HUES64 (cell line): ENCODE measurements around the gene USP11.

Experiments
- H3K27ac ChIP-seq: 2 replicates; pipeline ENCODE4 v1.7.0; 2013; ENCODE audit warnings: low read depth, low read length, inconsistent platforms
- H3K27me3 ChIP-seq: 2 replicates; pipeline ENCODE4 v1.6.1; 2013; ENCODE audit warnings: mild to moderate bottlenecking, low read length; ENCODE audit not compliant: insufficient read depth
- H3K36me3 ChIP-seq: 2 replicates; pipeline ENCODE4 v1.6.1; 2013; ENCODE audit warnings: mild to moderate bottlenecking, low read length; ENCODE audit not compliant: insufficient read depth
- H3K4me1 ChIP-seq: 2 replicates; pipeline ENCODE4 v1.6.1; 2013; ENCODE audit warnings: mild to moderate bottlenecking, low read length, moderate library complexity; ENCODE audit not compliant: insufficient read depth
- H3K4me3 ChIP-seq: 2 replicates; pipeline ENCODE4 v1.5.1; 2013; ENCODE audit warnings: mild to moderate bottlenecking, low read length, moderate library complexity
- H3K9ac ChIP-seq: 2 replicates; pipeline ENCODE4 v1.6.1; 2013; ENCODE audit warnings: mild to moderate bottlenecking, low read depth, low read length
- H3K9me3 ChIP-seq: 2 replicates; pipeline ENCODE4 v1.6.1; 2013; ENCODE audit warnings: low read depth, low read length; ENCODE audit not compliant: insufficient read depth
- WGBS: fragments of 150-250, 120-280 bp; methylation state at CpG from one replicate; pipeline ENCODE4 v1.1.7; 2013; ENCODE audit warnings: missing lambda C conversion rate; 5-methylcytosine and 5-hydroxymethylcytosine counted together

The USP11 gene

DNA sequence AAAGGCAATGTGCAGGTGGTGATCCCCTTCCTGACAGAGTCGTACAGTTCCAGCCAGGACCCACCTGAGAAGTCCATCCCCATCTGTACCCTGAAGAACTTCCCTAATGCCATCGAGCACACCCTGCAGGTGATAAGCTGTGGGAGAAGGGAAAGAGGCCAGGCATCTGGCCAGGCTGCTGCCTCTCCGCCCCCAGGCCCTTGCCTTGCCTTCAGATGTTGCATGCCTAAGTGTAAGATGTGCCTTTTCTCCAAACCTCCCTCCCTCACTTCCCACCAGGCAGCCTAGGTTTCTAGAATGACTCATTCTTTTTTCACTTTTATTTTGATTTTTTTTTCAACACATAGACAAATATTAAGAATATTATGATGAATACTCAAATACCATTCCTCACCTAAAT lies 26.5 kb upstream of the USP11 start:
- Histone ChIP-seq H3K9ac (no peak overlapping the region), H3K4me3 (no peak overlapping the region), H3K27ac (no peak overlapping the region), H3K9me3 (no peaks in the 10 kb centered on the region), H3K36me3 (peaks cover 97% of the 10 kb centered on the region), H3K27me3 (no peaks in the 10 kb centered on the region), H3K4me1 (no peaks in the 10 kb centered on the region)
- WGBS = 96% methylated on average over 2 of the region's 3 CpGs

DNA sequence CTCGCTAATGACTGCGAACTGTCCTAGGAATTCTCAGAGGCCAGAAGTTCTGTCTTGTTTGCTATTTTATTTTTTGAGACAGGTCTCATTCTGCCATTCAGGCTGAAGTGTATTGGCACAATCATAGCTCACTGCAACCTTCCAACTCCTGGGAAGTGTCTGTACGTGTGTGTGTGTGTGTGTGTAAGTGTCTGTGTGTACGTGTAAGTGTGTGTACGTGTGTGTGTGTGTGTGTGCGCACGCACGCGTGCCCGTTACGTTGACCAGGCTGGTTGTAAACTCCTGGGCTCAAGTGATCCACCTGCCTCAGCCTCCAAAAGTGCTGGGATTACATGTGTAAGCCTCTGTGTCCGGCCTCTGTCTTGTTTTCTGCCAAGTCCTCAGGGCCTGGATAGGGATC lies 24.7 kb upstream of the USP11 start:
- Histone ChIP-seq H3K36me3 (peaks cover 97% of the 10 kb centered on the region), H3K27ac (no peak overlapping the region), H3K27me3 (no peaks in the 10 kb centered on the region), H3K9me3 (no peaks in the 10 kb centered on the region), H3K9ac (no peak overlapping the region), H3K4me3 (no peak overlapping the region), H3K4me1 (no peaks in the 10 kb centered on the region)
- 94% methylated on average over 12 of the region's 12 CpGs for WGBS

DNA sequence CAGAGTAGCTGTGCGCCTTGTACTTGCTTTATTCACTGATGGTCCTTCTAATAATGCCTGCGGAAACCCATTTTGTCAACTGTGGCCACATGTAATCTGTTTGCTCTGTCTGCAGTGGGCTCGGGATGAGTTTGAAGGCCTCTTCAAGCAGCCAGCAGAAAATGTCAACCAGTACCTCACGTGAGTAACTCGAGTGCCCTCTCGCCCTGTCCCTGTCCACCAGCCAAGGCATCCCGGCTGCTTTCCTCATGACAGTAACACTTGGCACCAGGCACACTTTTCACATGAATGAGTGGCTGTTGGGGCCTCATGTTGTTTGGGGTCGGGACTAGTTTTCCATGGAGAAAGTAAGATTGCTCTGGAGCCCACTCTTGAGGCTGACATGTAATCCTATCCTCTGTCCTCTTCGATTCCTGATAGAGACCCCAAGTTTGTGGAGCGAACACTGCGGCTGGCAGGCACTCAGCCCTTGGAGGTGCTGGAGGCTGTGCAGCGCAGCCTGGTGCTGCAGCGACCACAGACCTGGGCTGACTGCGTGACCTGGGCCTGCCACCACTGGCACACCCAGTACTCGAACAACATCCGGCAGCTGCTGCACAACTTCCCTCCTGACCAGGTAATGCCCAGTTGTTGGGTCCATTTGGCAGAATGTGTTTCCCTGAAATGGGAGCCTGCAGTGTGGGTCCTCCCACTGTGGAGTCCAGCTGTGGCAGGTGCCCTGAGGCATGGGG lies 23.1 kb upstream of the USP11 start:
- Histone ChIP-seq H3K4me1 (no peaks in the 10 kb centered on the region), H3K36me3 (peaks cover 97% of the 10 kb centered on the region), H3K27me3 (no peaks in the 10 kb centered on the region), H3K27ac (no peak overlapping the region), H3K4me3 (no peak overlapping the region), H3K9me3 (no peaks in the 10 kb centered on the region), H3K9ac (no peak overlapping the region)
- WGBS = 97% methylated on average over 16 of the region's 16 CpGs

DNA sequence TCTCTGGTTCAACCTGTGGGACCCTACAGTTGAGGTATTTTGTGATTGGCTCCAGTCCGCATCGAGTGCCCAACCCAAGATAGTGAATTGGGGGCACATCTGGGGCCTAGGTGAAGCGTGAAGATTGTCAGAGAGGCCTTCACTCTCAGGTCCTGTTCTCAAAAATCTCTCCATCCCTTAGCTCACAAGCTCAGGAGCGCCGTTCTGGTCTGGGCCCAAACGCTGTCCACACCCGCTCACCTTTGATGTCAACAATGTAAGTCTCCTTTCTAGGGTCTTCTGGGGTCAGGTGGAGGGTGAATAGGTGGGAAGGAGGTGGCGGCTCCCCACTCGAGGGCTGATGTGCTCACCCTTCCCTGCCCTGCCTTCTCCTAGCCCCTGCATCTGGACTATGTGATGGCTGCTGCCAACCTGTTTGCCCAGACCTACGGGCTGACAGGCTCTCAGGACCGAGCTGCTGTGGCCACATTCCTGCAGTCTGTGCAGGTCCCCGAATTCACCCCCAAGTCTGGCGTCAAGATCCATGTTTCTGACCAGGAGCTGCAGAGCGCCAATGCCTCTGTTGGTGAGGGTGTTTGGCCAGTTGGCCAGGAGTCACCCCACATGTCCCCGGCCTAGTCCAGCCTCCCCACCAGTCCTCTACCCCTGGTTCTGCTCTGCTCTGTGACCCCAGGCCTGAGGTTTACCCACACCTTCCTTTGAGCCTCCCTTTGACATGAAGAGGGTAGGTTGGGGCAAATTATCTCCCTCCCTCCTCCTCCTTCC lies 22.0 kb upstream of the USP11 start:
- Histone ChIP-seq H3K9me3 (no peaks in the 10 kb centered on the region), H3K36me3 (peaks cover 97% of the 10 kb centered on the region), H3K4me1 (no peaks in the 10 kb centered on the region), H3K27me3 (no peaks in the 10 kb centered on the region), H3K4me3 (no peak overlapping the region), H3K9ac (no peak overlapping the region), H3K27ac (no peak overlapping the region)
- 95% methylated on average over 12 of the region's 15 CpGs for WGBS

DNA sequence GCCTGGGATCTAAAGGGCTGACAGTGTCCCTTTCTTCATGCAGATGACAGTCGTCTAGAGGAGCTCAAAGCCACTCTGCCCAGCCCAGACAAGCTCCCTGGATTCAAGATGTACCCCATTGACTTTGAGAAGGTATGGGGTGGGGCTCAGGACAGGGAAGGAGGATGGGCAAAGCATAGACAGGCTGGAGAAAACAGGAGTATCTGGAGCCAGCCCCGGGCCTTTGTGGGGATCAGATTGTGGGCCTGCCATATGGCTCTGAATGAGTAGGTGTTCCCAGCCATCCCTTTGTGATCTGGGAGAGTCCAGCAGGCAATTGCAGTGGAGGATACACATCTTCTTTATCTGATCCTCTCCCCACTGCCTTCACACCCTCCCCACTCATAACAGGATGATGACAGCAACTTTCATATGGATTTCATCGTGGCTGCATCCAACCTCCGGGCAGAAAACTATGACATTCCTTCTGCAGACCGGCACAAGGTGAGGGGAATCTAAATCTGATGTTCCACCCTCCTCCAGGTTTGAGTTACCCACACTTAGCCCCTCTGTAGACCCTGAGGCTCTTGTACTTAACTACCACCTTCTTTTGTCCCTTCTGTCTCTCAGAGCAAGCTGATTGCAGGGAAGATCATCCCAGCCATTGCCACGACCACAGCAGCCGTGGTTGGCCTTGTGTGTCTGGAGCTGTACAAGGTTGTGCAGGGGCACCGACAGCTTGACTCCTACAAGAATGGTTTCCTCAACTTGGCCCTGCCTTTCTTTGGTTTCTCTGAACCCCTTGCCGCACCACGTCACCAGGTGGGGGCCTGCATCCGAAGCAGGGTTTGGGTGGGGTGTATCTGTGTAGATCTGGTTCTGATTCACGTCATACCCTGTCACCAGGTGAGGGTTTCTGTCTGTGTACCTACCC lies 20.2 kb upstream of the USP11 start:
- Histone ChIP-seq H3K9ac (no peak overlapping the region), H3K9me3 (no peaks in the 10 kb centered on the region), H3K27me3 (no peaks in the 10 kb centered on the region), H3K36me3 (peaks cover 88% of the 10 kb centered on the region), H3K27ac (no peak overlapping the region), H3K4me3 (no peak overlapping the region), H3K4me1 (no peaks in the 10 kb centered on the region)
- 97% methylated on average over 12 of the region's 12 CpGs for whole genome bisulfite sequencing

DNA sequence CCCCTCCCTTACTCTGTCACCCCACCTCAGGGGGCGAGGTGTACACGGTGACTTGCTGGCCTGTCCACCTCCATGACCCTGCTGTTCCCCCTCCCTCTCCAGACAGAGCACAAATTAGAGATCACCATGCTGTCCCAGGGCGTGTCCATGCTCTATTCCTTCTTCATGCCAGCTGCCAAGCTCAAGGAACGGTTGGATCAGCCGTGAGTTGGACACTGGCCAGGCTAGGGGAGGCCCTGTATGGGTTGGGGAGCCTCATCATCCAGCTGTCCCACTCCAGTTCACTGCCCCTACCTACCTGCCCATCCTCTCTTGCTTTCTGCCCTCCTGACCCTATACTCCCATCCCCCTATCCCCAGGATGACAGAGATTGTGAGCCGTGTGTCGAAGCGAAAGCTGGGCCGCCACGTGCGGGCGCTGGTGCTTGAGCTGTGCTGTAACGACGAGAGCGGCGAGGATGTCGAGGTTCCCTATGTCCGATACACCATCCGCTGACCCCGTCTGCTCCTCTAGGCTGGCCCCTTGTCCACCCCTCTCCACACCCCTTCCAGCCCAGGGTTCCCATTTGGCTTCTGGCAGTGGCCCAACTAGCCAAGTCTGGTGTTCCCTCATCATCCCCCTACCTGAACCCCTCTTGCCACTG lies 18.3 kb upstream of the USP11 start:
- Histone ChIP-seq H3K27ac (no peak overlapping the region), H3K36me3 (peaks cover 70% of the 10 kb centered on the region), H3K9ac (no peak overlapping the region), H3K4me1 (no peaks in the 10 kb centered on the region), H3K4me3 (no peak overlapping the region), H3K9me3 (no peaks in the 10 kb centered on the region), H3K27me3 (no peaks in the 10 kb centered on the region)
- WGBS = 96% methylated on average over 19 of the region's 20 CpGs

DNA sequence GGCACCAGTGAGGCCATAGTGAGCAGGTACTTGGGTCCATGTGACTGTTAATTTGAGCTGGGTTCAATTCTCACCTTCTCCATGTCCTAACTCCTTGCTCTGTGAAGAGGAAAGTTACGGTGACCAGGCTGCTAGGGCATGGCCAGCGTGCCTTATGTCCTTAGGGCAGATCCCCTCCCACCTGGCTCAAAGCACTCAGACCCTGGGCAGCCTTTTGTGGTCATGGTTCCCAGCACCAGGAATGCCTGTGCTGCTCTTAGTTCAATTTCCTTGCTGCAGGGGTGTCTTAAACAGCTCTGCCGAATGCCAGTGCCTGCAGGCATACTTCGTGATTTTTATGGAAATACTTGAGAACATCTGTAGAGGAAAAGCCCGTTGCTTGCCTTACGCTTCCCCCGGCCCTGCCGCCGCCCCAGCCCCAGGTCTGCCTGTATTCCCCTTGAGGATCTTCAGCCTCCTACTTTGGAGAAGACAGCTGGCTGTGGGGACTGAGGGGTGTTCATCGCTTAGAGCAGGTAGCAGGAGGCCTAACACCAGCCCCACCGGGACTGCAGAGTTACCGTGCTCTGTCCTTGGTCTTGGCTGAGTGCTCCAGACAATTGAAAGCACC lies 17.4 kb upstream of the USP11 start:
- peaks cover 62% of the 10 kb centered on the region for H3K36me3 ChIP-seq
- no peak overlapping the region for H3K4me3 ChIP-seq
- no peaks in the 10 kb centered on the region for H3K9me3 ChIP-seq
- no peaks in the 10 kb centered on the region for H3K27me3 ChIP-seq
- WGBS = 91% methylated on average over 12 of the region's 12 CpGs
- no peak overlapping the region for H3K9ac ChIP-seq
- H3K27ac ChIP-seq = no peak overlapping the region
- H3K4me1 ChIP-seq = no peaks in the 10 kb centered on the region; the same call in 1 of the 2 replicates

DNA sequence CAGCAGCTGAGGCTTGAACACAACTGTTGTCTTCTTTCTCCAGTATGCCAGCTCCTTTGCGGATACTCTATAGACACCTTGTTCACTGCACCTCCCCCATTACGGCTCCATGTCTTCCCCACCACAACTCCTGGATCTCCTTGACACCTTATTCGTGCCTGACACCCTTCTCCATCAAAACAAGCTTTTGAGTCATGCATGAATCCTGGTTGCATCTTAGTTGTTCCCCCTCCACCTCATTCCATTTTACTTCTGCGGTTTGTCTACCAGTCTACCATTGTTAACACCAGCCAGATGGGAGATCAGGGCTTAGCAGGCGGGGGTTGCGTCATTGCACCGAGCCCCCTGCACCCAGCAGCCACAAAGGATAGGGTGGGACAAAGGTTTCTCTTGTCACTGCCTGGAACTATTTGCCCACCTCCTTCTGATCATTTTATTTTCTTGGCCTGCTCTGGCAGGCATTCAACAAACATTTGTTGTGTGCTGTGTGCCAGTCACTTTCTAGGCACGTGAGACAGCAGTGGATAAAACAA lies 16.4 kb upstream of the USP11 start:
- Histone ChIP-seq H3K27ac (peak overlapping the region; percentile 83; the same call in 1 of the 2 replicates), H3K4me3 (no peak overlapping the region; the same call in 1 of the 2 replicates), H3K9ac (no peak overlapping the region), H3K4me1 (no peaks in the 10 kb centered on the region; the same call in 1 of the 2 replicates), H3K36me3 (peaks cover 56% of the 10 kb centered on the region), H3K9me3 (no peaks in the 10 kb centered on the region), H3K27me3 (no peaks in the 10 kb centered on the region)
- 83% methylated on average over 8 of the region's 8 CpGs for WGBS

DNA sequence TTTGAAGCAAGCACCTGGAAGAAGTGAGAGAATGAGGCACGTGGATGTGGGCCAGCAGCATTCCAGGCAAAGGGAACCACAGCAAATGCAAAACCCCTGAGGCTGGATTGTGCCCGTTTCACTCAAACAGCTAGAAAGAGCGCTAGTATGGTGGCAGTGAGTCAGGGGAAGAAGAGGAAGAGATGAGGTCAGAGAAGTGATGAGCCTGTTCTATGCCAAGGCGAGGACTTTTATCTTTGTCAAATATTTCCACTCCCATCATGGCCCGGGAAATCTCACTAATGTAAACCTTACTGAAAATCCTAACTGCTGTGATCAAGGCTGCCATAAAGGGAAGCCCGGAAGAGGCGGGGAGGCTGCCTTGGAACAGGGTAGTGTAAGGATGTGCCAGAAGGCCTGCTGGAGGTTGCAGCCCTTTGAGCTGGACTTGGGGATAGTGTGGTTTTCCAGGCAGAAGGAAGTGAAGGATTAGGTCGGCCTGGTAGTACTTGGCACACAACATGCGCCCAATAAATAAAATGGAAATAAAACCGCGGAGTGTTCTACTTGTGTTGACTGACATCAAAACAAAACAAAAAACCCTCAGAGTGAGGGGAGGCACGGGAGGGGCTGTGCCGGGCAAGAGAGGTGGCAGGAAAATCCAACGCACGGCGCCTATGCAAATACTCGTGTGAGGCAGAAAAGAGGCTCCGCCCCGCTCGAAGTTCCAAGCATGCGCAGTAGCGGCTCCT lies 15.5 kb upstream of the USP11 start:
- Histone ChIP-seq H3K9me3 (no peaks in the 10 kb centered on the region), H3K27me3 (no peaks in the 10 kb centered on the region), H3K9ac (peak overlapping the region; percentile 74), H3K36me3 (peaks cover 51% of the 10 kb centered on the region), H3K27ac (peak overlapping the region; percentile 83), H3K4me3 (peak overlapping the region; percentile 53), H3K4me1 (no peaks in the 10 kb centered on the region; the same call in 1 of the 2 replicates)
- WGBS = 13% methylated on average over 17 of the region's 22 CpGs
